Fibroblast of peridontal ligament (primary cell): ENCODE data around the gene ALPP.
"Not testable (repeated sequence)": the region's sequence is repeated elsewhere in the genome, so short reads cannot be mapped to it uniquely, and the experiment has no call there.

Experiments used
- DNase-seq: peaks from one replicate; pipeline ENCODE4 v3.0.0-alpha.2; 2010; ENCODE audit errors: extremely low read depth

The ALPP gene

DNA sequence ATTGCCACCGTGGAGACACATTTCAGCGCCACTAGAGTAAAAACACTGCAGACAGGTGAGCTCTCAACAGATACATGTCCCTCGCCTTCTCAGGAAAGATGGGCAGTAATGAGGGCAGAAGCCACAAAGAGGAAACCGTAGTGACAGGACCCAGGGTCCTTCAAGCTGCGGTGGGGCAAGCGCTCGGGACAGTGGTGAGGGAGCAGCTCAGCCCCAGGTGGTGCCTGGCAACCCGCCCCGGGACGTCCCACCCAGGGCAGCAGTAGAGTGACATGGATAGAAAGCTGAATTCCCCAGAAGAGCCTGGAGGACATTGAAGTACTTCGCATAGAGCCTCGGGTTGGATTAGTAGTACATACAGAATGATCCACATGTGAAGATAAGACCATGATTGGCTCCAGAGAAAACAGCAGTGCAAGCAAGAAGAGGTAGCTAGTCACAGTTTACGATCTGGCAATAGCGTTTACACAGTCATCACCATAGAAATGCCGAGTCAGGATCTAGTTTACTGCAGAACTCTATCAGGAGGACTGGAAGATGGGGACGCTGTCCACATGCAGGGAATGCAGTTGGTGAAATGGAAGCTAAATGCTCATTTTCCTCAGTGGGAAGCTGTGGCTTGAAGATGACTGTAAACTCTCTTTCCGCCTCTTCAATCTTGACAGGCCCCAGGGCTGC lies 37.4 kb upstream of the ALPP start:
- DNase-seq: no peak

GRCh38 chr2:232341739-232342126 lies 36.8 kb upstream of the ALPP start:
- no peak for DNase-seq

GRCh38 chr2:232342635-232343565 lies 35.7 kb upstream of the ALPP start:
- DNase-seq: no peak

GRCh38 chr2:232343821-232344220 lies 34.7 kb upstream of the ALPP start:
- DNase-seq: no peak

DNA sequence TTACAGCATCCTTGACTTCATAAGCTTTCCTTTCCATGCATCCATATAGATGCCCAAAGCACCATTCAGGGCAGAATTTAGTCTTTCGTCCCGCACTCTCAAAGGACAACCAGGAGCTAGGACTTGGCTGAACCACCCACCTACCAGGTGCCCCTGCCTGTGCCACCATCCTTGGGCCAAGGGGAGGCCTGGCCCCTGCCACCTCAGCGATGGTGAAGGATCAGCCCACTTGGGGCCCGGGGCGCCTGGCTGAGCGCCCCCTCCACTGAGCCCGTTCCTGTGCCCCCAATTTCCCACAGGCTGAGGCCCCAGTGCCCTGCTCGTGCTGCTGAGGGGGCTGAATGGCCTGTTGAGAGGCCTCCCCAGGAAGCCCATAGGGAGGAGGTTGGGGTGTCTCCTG lies 33.3 kb upstream of the ALPP start:
- DNase-seq: no peak

- no peak for DNase-seq
These were observed 31.2 kb upstream of the ALPP start for GRCh38 chr2:232347369-232347768.

- DNase-seq: no peak
These were observed 29.6 kb upstream of the ALPP start for GRCh38 chr2:232348936-232349335.

DNA sequence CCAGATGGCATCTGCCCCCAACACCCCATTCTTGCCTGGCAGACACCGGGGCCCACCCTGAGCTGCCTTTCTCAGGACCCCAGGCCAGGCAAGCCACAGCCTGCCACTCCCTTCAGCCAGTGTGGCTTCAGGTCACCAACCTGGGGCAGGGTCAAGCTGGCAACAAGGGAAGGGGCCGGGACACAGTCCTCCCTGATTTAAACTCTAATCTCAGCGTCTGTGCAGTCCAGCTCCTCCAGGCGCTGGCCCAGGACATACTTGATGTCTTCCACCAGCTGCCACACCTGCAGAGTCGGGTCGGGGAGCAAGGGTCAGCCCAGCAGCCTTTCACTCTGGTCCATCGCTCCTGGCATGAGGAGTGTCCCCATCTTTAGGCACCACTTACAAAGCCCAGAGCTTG lies 29.0 kb upstream of the ALPP start:
- no peak for DNase-seq

GRCh38 chr2:232349946-232350635 lies 28.5 kb upstream of the ALPP start:
- no peak for DNase-seq

DNA sequence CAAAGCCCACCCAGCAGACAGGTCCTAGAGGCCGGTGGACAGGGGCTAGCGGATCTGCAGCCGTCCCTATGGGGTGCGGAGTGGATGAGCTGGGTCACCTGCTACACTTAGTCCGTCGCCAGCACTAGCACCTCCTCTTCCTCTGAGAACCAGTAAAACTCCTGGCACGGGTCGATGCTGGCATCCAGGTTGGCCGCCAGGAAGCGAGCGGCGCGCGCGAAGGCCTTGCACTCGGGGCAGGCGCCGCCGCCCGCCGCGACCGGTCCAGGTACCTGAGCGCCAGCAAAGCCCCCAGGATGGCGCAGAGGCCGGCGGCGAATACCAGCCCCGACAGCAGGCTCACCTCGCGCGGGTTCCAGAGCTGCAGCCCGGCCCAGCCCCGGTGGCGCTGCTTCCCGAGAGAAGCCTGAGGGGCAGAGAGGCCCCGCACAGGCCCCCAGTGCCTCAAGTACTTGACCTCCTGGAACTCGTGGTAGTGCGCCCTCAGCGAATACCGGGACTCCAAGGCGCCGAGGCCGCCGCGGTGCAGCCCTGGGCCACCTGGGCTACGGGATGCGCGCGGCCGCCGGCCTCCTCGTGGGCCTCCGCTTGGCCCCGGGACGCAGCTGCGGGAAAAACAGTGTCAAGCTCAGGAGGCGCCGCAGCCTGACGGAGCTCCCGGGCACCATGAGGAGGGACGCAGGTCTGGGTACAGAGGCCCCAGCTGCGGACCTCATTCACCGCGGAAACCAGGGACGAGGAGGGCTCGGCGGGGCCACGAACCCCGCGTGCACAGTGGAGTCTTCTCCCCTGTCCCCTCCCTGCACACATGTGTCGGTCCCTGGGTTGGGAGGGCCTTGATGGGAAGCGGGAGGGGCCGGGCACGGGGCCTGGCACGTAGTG lies 27.5 kb upstream of the ALPP start:
- no peak for DNase-seq

DNA sequence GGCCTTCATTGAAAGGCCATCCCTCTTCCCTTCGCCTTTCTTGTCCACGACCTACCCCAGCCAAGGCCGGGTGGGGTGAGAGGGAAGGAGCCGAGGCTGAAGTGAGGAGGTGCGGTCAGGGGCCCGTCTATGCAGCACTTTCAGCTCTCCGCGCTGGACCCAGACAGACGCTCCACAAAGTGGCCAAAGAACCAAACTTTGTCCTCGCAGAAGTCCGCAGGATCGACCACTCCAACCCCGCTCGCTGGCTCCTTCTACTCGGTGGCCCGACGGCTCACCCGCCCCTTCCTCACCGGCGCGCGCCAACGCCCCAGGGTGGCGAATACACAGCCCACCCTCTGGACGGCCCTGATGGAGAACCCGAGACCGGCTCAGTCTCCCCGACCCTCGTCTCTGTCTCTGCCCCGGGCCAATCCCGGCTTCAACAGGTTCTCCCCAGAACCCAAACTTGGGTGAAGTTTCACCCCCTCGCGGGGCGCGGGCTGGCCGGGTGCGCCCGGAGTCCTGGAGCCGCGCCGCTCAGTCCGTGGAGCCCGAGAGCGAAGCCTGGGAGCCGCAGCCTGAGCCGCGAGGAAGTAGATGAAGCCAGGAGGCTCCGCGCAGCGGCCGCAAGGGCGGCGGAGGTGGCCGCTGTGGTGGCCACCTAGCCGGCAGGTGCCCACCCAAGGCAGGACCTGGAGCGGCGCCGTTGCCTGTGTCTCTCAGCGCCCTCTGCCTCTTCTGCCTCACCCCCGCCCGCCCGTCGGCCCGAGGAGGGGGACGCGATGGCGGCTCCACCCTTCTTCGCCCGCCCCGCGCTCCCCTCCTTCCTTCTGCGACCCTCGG lies 26.7 kb upstream of the ALPP start:
- DNase-seq: no peak

- DNase-seq: no peak
These were observed 25.9 kb upstream of the ALPP start for GRCh38 chr2:232352511-232353091.

DNA sequence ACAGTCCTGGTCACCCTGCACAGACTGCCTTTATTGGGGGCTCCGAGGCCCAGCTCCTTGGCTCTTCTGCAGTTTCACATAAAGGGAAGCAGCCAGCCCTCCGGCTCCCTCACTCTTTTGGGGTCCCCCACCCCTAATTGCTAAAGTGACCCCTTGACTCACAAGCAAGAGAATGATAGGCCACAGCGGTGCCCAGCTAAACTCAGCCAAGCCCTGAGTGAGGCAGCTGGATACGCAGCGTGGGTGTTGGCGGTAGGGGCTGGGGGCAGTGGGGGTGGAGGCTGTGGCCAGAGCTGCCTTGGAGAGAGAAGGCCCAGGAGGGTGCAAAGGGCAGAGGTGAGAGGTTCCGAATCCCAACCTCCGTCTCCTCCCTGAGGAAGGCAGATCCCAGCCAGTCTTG lies 25.5 kb upstream of the ALPP start:
- no peak for DNase-seq

- no peak for DNase-seq
These were observed 24.9 kb upstream of the ALPP start for GRCh38 chr2:232353660-232354059.

DNA sequence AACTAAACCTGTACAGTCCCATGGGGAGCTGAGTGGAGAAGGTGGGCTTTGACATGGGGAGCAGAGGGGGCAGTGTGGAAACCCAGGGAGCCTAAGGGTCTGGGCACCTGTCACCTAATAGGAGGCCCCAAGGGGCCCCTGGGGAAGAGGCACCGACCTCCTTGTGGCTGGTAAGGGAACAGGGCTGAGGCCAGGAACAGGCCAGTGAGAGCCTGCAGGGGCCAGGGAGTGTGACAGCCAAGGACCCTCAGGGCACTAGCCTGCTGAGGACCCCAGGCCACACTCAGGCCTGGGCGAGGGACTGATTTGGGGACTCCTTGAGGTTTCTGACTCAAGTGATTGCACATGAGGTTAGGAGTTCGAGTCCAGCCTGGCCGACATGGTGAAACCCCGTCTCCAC lies 24.5 kb upstream of the ALPP start:
- no peak for DNase-seq

GRCh38 chr2:232361646-232362045 lies 16.9 kb upstream of the ALPP start:
- no peak for DNase-seq

- DNase-seq: no peak
These were observed 16.2 kb upstream of the ALPP start for GRCh38 chr2:232362174-232362900.

- DNase-seq: not testable (repeated sequence)
These were observed 15.3 kb upstream of the ALPP start for GRCh38 chr2:232363064-232363783.
